ENCODE results near the gene RAB3A. TPM values are rescaled to one million over a fixed set of nuclear protein-coding genes. Genes with fewer than 3 reads are reported as not detected.
A peak's percentile ranks its signal among the peaks of the same experiment; 100 is the strongest.

RAB3A gene
- total and polyA plus RNA-seq, 5 donors: 23.1 to 41.5 (median 29.1) TPM

DNA sequence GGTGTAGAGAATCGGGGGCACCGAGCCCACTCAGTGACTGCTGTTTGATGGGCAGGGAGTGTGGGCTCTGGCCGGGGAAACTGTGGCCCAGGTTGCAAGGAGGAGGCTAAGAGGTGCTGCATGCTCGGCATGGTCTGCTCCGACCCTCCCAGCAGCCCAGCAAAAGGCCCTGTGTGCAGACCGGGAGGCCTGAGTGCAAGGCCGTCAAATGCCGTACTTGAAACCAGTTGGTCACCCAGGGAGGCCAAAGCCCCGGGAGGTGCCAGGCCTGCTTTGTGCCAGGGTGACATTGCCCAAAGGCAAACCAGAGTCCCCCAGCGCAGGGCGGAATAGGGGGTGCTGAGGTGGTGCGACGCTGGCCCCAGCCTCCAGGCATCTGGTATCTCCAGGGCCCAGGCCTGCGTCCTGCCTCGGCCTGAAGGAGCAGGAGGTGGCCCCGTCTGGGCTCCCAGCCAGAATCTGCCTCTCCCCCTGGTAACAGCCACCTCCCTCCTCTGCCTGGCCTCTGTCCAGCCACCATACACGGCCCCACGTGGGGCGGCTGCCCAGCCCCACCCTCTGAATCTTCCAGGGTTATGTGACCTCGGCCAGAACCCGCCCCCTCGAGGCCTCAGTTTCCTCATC, 46.9 kb downstream of the RAB3A start:
- Histone ChIP-seq H3K9me3 (ENCODE audit: control insufficient read depth, low read length) (no peaks in the 10 kb centered on the region), H3K4me3 (ENCODE audit: low read length) (no peak overlapping the region), H3K4me1 (ENCODE audit: control insufficient read depth, insufficient read depth, low read length) (peaks cover 13% of the 10 kb centered on the region), H3K27ac (ENCODE audit: low read length) (peak overlapping the region; percentile 63), H3K27me3 (ENCODE audit: control insufficient read depth, insufficient read depth) (no peaks in the 10 kb centered on the region)
- intact Hi-C loops (cut with DNase I): no loop called here
- 31% methylated on average over 22 of the region's 22 CpGs for WGBS
- ATAC-seq (peak; percentile 38 to 45), DNase-seq (peak; percentile 94 to 96 (median 96))

DNA sequence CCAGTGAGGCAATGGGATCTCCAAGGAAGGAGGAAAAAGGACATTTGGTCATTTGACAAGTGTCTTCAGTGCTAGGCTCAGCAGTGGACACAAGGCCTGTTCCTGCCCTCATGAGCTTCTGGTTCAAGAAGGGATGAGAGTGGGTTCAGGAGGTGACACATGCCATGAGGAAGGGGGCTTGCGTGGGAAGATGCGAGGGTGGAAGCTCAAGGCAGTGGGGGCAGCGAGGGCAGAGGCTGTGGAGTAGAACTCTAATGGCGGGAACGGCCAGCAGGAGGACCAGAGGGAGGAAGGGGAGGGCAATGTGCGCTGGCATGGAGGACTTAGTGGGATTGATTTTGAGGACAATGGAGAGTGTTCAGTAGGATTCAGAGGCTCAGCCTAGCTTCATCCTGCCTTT, 47.6 kb downstream of the RAB3A start:
- WGBS: 95% methylated on average over 5 of the region's 6 CpGs
- no peaks in the 10 kb centered on the region for H3K9me3 ChIP-seq (ENCODE audit: control insufficient read depth, low read length)
- ATAC-seq: no peak
- no peak for DNase-seq
- intact Hi-C loops (cut with DNase I): no loop called here
- no peak overlapping the region for H3K27ac ChIP-seq (ENCODE audit: low read length)
- H3K4me3 ChIP-seq (ENCODE audit: low read length): no peak overlapping the region
- peaks cover 13% of the 10 kb centered on the region for H3K4me1 ChIP-seq (ENCODE audit: control insufficient read depth, insufficient read depth, low read length)
- no peaks in the 10 kb centered on the region for H3K27me3 ChIP-seq (ENCODE audit: control insufficient read depth, insufficient read depth)

DNA sequence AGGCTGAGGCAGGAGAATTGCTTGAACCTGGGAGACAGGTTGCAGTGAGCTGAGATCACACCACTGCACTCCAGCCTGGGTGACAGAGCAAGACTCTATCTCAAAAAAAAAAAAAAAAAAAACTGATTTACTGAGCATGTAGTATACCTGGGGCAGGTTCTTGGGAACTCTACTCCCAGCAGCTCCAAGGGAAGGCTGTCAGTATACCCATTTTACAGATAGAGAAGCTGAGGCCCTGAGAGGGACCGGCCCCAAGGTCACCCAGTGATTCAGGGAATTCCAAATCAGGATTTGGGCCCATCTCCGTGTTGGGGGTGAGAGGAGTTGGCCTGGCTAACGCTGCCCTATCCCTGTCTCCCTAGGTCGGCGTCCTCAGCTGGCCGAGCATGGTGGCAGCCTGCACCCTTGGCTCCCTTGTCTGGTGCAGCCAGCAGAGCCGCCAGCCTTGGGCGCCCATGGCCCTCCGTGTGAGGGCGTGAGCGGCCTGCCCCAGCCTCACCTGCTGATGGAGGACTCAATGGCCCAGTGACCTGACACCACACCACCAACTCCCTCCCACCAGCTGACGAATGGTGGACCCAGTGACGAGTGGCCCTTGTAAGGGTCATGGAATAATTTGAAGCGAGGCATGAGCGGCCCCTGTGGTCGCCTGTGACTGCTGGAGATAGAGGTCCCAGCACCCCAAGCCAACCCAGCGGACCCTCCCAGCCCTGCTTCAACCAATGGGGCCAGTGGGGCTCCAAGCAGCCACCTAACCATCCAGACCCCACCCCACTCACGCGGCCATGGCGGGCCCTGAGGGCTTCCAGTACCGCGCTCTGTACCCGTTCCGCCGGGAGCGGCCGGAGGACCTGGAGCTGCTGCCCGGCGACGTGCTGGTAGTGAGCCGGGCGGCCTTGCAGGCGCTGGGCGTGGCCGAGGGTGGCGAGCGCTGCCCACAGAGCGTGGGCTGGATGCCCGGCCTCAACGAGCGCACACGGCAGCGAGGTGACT, 48.5 kb downstream of the RAB3A start:
- peaks cover 12% of the 10 kb centered on the region for H3K4me1 ChIP-seq (ENCODE audit: control insufficient read depth, insufficient read depth, low read length)
- no peak overlapping the region for H3K27ac ChIP-seq (ENCODE audit: low read length)
- DNase-seq (peak in 1 of 3 donors; percentile 58), ATAC-seq (no peak)
- intact Hi-C loops (cut with DNase I): no loop called here
- no peak overlapping the region for H3K4me3 ChIP-seq (ENCODE audit: low read length)
- WGBS: 95% methylated on average over 43 of the region's 43 CpGs
- H3K9me3 ChIP-seq (ENCODE audit: control insufficient read depth, low read length): no peaks in the 10 kb centered on the region
- H3K27me3 ChIP-seq (ENCODE audit: control insufficient read depth, insufficient read depth): no peaks in the 10 kb centered on the region

DNA sequence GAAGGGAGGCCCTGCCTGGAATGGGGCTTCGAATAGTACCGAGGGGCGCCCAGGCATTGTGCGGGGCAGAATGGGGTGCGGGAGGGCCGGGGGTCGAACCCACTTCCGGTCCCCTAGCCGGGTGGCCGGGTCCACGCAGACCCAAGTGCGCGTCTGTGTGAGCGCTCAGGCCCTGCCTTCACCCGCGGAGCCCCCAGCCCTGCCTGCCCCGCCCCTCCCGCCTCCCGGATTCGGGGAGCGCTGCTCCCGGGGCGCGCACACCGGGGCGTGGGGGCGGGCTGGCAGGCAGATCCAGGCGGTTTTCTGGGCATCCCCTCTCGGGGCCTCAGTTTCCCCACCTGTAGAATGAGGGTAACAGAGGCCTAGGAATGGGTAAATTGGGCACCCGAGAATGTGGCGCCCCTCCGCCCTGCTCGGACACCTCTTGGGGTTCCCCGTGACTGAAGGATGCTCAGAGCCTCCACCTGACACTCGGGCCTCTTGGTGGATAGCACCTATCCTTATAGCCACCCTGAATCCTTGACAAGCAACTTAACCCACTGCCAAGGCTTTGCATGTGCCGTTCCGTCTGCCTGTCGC, 50.2 kb downstream of the RAB3A start:
- H3K4me1 ChIP-seq (ENCODE audit: control insufficient read depth, insufficient read depth, low read length): peaks cover 11% of the 10 kb centered on the region
- peak in 1 of 2 donors; percentile 2 for ATAC-seq
- DNase-seq: peak; percentile 49 to 80 (median 72)
- intact Hi-C loops (cut with DNase I): loop anchor here in 2 of 4 donors (5.0 kb wide), 1 partner anchor 36 kb away; no protein-coding TSS in a partner anchor
- WGBS: 3% methylated on average over 38 of the region's 38 CpGs
- H3K9me3 ChIP-seq (ENCODE audit: control insufficient read depth, low read length): no peaks in the 10 kb centered on the region
- no peaks in the 10 kb centered on the region for H3K27me3 ChIP-seq (ENCODE audit: control insufficient read depth, insufficient read depth)
- peak overlapping the region; percentile 79 for H3K27ac ChIP-seq (ENCODE audit: low read length)
- H3K4me3 ChIP-seq (ENCODE audit: low read length): peak overlapping the region; percentile 84

DNA sequence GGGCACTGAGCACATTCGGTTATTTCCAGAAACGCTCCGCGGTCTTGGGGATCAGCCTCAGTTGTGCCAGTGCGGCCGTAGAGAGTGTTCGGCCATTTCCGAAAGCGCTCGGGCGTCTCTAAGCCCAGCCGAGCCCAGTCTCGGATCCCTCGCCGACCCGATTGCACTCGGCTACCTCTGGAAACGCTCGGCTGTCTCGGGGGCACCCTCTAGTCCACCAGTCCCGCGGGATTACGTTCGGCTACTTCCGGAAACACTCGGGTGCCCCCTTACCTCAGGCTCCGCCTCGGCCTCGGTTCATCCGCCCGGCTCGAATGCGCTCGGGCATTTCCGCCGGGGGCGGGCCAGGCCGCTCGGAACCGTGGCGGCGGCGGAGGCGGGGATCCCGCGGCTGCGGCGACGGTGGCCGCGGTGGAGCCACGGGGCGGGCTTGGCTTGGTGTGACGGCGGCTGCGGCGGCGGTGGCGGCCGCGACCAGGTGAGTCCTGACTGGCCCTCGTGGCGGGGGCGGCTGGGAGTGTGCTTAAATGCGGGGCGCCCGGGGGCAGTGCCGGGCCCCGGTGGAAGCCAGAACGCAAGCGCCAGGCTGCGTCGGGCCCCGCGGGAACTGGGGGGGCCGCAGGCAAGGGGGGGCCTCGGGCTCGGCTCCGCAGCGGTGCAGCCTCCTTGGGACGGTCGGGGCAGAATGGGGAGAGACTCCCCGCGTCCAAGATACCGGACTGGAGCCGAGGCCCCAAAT, 50.9 kb downstream of the RAB3A start, which contains the start of gene PIK3R2:
Gene PIK3R2, plus strand, starts transcription at position 347 of the 739 bp plus-strand sequence. CDS start 2,717 bp downstream, outside the sequence.
- Histone ChIP-seq H3K27ac (ENCODE audit: low read length) (peak within 1 kb of the TSS; percentile 99), H3K27me3 (ENCODE audit: control insufficient read depth, insufficient read depth) (no peaks in the 10 kb centered on the region), H3K4me1 (ENCODE audit: control insufficient read depth, insufficient read depth, low read length) (peaks cover 11% of the 10 kb centered on the region), H3K4me3 (ENCODE audit: low read length) (peak within 1 kb of the TSS; percentile 84), H3K9me3 (ENCODE audit: control insufficient read depth, low read length) (no peaks in the 10 kb centered on the region)
- intact Hi-C loops (cut with DNase I): loop anchor here in 2 of 4 donors (5.0 kb wide), 1 partner anchor 36 kb away; no protein-coding TSS in a partner anchor
- DNase-seq (peak; percentile 100), ATAC-seq (peak; percentile 91 to 92)
- under 1% methylated on average over 86 of the region's 86 CpGs for WGBS

DNA sequence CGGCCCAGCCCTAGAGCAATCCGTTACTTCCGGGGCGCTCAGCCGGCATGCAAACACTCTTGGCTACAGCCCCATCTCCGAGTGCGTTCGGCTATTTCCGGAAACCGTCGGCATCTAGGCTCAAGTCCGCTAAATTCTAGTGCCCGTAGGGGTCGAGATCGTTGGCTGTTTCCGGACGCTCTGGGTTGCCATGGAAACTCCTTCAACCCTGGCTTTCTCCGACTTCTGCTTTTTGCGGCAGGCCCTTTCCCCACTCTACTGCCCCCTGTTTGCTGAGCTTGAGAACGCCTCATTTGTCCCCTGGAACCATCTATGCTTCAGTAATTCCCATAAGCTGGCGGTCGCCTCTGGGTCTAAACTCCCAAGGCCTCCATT, 51.4 kb downstream of the RAB3A start:
- no peaks in the 10 kb centered on the region for H3K9me3 ChIP-seq (ENCODE audit: control insufficient read depth, low read length)
- ATAC-seq (peak; percentile 69 to 71), DNase-seq (peak; percentile 96 to 99 (median 98))
- intact Hi-C loops (cut with DNase I): loop anchor here in 2 of 4 donors (5.0 kb wide), 1 partner anchor 35 kb away; no protein-coding TSS in a partner anchor
- peak overlapping the region; percentile 84 for H3K4me3 ChIP-seq (ENCODE audit: low read length)
- WGBS: under 1% methylated on average over 22 of the region's 22 CpGs
- H3K27ac ChIP-seq (ENCODE audit: low read length): peak overlapping the region; percentile 99
- H3K27me3 ChIP-seq (ENCODE audit: control insufficient read depth, insufficient read depth): no peaks in the 10 kb centered on the region
- H3K4me1 ChIP-seq (ENCODE audit: control insufficient read depth, insufficient read depth, low read length): peaks cover 11% of the 10 kb centered on the region

DNA sequence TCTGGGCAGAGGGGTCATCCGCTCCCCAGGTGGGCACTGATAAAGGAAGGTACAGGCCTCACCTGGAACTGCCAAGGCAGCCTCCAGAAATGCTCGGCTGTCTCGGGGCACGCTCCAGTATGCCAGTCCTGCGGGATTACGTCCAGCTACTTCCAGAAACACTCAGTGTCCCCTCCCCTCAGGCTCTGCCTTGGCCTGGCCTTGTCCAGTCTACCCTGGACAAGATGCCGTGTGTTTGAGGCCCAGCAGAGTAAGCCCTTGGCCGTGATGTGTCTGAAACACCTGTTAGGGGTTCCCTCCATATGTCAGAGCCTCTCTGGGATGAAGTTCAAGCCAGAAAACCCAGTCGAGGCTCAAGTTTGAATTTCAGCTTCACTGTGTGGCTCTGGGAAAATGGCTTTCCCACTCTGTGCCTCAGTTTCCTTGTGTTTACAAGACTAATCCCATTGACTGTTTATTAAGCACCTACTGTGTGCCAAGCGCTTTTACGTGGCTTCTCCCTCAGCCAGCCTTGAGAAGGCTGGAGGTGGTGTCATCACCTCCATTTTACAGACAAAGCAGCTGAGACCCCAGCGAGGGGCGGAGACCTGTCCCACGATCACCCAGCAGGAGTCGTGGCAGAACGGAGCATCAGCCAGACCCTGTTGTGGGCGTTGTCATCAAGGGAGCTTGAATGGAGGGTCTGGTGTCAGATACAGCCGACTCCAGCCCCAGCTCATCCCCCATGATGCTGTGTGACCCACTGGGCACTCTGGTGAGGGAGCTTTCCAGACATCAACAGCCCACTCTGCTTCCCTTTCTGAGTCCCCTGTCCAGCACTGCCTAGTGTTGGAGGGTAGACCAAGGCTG, 52.8 kb downstream of the RAB3A start:
- ATAC-seq: no peak
- Histone ChIP-seq H3K9me3 (ENCODE audit: control insufficient read depth, low read length) (no peaks in the 10 kb centered on the region), H3K27me3 (ENCODE audit: control insufficient read depth, insufficient read depth) (no peaks in the 10 kb centered on the region), H3K27ac (ENCODE audit: low read length) (no peak overlapping the region), H3K4me3 (ENCODE audit: low read length) (no peak overlapping the region), H3K4me1 (ENCODE audit: control insufficient read depth, insufficient read depth, low read length) (peaks cover 6% of the 10 kb centered on the region)
- intact Hi-C loops (cut with DNase I): loop anchor here in 2 of 4 donors (5.0 kb wide), 1 partner anchor 34 kb away; no protein-coding TSS in a partner anchor
- DNase-seq: peak in 1 of 3 donors; percentile 50
- 85% methylated on average over 18 of the region's 18 CpGs for WGBS

DNA sequence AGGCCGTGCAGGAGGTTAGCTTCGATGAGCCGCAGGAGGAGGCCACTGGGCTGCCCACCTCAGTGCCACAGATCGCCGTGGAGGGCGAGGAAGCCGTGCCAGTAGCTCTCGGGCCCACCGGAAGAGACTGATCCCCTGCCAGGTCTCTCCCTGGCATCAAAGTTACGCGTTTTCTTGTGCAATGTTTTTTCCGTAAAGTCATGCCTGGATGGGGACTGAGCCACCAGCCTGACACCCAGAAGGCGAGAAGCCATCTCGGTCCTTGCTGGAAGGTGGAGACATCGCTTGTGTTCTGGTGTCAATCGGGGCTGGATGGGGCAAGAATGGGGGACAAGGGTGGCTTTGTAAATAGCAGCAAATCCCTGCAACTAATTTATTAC, 54.3 kb downstream of the RAB3A start:
- DNase-seq: no peak
- Histone ChIP-seq H3K27me3 (ENCODE audit: control insufficient read depth, insufficient read depth) (no peaks in the 10 kb centered on the region), H3K27ac (ENCODE audit: low read length) (no peak overlapping the region), H3K4me1 (ENCODE audit: control insufficient read depth, insufficient read depth, low read length) (peaks cover 6% of the 10 kb centered on the region), H3K9me3 (ENCODE audit: control insufficient read depth, low read length) (no peaks in the 10 kb centered on the region), H3K4me3 (ENCODE audit: low read length) (no peak overlapping the region)
- no peak for ATAC-seq
- 88% methylated on average over 16 of the region's 16 CpGs for WGBS
- intact Hi-C loops (cut with DNase I): no loop called here

DNA sequence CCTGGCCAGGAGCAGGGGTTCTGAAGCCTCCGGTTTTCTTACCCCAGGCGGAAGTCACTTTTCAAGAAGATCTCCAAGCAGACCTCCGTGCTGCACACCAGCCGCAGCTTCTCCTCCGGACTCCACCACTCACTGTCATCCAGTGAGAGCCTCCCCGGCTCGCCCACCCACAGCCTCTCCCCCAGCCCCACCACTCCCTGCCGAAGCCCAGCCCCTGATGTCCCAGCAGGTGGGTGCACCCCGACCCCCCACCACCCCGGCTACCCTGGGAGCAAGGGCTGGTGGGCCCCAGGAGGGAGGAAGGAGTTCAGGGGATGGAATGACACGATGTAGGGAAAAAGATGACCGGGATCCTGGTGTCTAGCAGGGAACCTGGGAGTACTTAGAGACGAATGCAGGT, 56.4 kb downstream of the RAB3A start:
- DNase-seq: peak in 1 of 3 donors; percentile 20
- 93% methylated on average over 13 of the region's 13 CpGs for WGBS
- Histone ChIP-seq H3K4me1 (ENCODE audit: control insufficient read depth, insufficient read depth, low read length) (no peaks in the 10 kb centered on the region), H3K9me3 (ENCODE audit: control insufficient read depth, low read length) (no peaks in the 10 kb centered on the region), H3K27me3 (ENCODE audit: control insufficient read depth, insufficient read depth) (no peaks in the 10 kb centered on the region), H3K4me3 (ENCODE audit: low read length) (no peak overlapping the region), H3K27ac (ENCODE audit: low read length) (no peak overlapping the region)
- intact Hi-C loops (cut with DNase I): no loop called here
- no peak for ATAC-seq

All from right cardiac atrium (tissue), 5 donors.